GM15510 (cell line): ENCODE measurements around the gene PIK3C2A.

Experiments
- POLR2A ChIP-seq: IDR thresholded peaks from 3 replicates; pipeline ENCODE4 v1.6.1; 2011; ENCODE audit warnings: borderline replicate concordance; ENCODE audit not compliant: insufficient read length; ENCODE audit errors: extremely low read depth

The PIK3C2A gene

DNA sequence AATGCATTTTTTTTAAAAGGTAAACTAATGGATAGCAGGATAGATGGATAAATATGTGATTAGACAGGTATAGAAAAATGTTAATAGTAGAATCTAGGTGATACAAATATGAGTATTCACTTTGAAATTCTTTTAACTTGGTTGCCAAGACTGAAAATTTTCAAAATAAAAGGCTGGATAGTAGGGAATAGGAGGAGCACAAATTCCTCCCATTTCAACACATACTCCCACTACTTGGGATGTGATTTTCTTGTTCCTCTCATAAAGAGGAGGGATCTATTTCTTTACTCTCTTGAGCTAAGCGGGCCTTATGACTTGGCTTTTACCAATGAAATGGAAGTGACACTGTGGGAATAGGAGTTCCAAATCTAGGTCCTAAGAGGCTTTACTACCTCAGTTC, 35.9 kb downstream of the PIK3C2A start:
- TF ChIP-seq POLR2A = no peak

DNA sequence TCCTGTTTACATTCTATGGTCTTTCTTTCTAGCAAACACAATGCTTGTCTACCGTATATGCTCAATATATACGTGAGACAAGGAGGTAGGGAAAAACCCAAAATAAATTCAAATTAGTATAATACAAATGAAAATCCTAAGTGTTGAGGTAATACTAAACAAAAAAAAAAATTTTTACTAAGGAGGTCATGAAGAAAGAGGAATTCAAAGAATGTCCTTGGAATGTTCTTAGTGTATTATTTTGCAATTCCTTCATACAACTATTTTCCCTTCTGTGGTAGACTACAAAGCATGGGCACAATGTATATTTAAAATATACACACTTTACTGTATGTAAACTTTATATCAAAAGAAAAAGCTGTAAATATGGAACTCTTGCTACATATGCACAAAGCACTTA, 36.4 kb downstream of the PIK3C2A start:
- no peak for TF ChIP-seq POLR2A

DNA sequence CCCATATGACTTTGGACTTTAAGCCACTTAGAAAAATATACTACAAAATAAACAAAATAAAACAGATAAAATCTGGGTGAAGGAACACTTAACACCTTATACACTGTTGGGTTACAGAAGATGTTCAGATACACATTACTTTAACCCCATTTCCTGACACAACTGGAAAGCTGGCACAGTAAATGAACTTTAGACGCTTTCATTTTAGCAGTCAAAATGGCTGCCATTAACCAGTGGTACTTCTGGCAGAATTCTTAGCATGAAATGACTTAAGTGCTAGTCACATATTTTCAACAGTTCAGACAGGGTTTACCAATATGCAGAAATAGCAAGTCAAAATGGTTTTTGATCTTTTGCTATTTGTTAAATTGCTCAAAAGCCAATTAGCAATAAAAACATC, 37.9 kb downstream of the PIK3C2A start:
- no peak for TF ChIP-seq POLR2A

DNA sequence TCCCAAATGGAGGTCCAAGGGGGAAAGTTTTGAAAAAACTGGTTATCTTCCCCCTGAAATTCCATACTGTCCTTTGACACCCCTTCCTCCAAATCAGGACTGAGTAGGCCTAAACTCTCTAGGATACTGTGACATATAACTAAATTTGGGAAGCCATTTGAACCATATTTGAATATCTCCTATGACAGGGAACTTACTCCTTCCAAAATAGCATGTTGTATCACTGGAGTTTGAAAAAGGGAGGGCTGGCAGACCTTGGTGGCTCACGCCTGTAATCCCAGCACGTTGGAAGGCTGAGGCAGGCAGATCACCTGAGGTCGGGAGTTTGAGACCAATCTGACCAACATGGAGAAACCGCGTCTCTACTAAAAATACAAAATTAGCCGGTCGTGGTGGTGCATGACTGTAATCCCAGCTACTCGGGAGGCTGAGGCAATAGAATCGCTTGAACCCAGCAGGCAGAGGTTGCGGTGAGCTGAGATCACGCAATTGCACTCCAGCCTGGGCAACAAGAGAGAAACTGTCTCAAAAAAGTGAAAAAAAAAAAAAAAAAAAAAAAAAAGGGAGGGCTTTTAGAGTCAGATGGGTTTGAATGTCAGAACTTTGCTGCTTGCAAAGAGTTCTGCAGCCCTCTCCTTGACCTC, 42.4 kb downstream of the PIK3C2A start:
- no peak for TF ChIP-seq POLR2A

DNA sequence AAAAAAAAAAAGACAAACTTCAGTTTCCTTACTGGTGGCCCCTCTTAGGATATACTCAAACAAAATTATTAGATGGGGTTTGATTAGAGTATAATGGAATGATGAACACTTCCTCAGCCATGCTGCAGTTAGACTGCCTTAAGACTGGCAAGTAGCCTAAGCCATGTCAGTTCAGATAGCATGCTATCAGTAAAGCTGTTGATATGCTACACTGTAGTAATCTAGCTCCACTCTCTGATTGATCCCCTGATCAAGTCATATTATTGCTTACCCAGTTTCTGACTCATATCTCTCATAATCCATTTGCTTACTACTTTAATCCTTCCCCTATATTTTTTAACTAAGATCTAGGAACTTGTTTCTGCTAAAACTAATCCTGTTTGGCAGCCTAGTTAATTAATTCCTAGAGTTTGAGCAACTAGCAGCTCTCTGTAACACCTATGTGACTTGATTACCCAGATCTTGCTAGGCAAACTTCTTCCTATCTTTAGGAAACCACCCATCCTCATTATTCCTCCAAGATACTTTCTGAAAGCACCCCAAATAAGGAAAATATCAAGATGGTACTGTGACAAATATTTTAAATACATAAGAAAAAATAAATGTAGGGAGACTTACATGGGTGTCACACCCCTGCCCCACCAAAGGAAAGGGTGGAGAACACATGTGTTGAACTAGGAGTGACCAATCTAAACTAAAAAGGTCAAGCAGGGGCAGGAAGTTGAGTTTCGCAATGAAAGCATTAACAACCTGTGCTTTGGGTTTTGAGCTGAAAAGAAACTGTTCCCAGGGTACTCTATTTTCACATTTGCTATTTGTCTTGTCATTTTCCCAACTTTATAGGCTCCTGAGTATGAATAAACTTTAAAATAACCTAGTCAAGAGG, 43.2 kb downstream of the PIK3C2A start:
- TF ChIP-seq POLR2A = no peak

DNA sequence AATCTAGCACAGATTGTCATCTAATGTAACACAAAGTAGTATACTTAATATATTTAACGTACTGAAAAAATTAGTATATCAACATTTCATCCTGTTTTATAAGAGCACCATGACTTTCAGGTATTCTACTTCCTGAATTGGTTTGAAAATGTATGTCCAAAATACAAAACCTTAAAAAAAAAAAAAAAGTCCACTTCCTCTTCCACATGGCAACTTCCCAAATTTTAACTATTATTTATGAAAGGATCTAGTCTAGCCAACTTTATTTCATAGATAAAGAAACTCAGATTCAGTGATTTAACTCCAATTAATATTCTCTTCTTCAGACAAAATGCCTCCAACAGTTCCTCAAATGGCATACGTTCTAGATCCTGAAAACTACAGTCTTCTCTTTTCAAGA, 44.0 kb downstream of the PIK3C2A start:
- no peak for TF ChIP-seq POLR2A

DNA sequence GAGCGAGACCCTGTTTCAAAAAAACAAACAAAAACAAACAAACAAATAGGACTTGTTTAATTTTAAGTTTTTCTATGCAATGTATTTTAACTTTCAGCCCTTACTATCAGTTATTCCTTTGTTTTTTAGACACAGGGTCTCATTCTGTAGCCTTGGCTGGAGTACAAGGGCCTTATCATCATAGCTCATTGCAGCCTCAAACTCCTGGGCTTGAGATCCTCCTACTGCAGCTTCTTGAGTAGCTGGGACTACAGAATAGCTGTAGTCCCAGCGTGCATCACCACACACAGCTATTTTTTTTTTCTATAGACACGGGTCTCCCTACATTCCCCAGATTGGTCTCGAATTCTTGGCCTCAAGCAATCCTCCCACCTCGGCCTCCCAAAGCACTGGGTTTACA, 44.5 kb downstream of the PIK3C2A start:
- TF ChIP-seq POLR2A = no peak

DNA sequence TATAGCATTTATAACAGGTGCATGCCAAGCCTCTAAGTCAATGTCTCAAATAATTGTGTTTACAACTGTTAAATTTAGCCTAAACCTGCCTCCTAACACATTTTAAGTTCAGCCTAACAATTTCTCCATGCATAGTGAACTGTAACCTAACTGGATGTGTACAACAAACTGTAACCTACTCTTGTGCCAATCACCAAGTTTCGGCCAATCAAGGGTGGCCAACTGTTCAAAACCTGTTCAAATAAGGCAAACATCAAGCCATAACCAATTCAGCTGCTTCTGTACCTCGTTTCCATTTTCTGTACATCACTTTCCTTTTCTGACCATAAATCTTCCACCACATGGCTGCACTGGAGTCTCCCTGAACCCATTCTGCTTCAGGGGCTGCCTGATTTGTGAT, 45.4 kb downstream of the PIK3C2A start:
- no peak for TF ChIP-seq POLR2A

DNA sequence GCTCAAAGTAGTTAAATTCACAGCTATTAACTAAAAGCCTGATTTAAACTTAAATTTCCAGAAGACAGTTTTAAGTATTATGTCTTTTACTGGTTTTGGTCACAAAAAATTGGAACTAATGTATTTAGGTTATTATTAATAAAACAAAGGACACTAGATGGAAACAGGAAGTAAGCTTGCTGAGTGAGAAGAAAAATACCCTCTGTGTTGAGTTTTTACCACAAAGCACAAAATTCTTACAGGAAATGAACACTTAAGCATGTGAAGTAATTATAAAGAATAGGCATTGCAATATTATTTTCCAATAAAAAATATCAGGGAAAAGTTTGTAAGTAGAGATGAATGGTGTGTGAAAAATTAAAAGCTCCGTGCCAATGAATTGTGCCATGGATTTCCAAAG, 46.3 kb downstream of the PIK3C2A start:
- TF ChIP-seq POLR2A = no peak

DNA sequence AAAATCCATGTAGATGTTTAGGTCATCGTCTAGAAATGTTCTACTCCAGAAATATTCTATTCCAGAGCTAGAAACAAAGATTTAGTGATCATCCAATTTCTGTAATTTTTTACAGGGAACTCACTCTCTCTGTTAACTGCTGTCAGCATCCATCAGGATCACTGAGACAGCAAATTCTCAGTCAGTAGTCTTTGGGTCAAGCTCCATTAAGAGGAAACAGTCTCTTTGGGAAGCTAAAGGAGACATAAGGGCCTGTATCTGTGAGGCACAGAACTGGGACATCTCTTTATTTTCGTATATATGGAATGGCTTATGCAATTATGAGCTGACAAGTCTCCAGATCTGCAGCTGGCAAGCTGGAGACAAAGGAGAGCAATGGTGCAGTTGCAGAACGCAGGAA, 48.3 kb downstream of the PIK3C2A start:
- TF ChIP-seq POLR2A = no peak
